Measurements from ENCODE around the gene CLEC7A.

GRCh38 chr12:10142976-10143589 lies 13.1 kb upstream of the CLEC7A start:
- TF ChIP-seq POLR2A (IDR thresholded peaks at IDR 0.05) (no peak), EP300 (IDR thresholded peaks at IDR 0.05; ENCODE audit: low read depth) (no peak), POLR2AphosphoS5 (IDR thresholded peaks at IDR 0.05) (no peak)
- TF ChIP-seq, protein P1, sequence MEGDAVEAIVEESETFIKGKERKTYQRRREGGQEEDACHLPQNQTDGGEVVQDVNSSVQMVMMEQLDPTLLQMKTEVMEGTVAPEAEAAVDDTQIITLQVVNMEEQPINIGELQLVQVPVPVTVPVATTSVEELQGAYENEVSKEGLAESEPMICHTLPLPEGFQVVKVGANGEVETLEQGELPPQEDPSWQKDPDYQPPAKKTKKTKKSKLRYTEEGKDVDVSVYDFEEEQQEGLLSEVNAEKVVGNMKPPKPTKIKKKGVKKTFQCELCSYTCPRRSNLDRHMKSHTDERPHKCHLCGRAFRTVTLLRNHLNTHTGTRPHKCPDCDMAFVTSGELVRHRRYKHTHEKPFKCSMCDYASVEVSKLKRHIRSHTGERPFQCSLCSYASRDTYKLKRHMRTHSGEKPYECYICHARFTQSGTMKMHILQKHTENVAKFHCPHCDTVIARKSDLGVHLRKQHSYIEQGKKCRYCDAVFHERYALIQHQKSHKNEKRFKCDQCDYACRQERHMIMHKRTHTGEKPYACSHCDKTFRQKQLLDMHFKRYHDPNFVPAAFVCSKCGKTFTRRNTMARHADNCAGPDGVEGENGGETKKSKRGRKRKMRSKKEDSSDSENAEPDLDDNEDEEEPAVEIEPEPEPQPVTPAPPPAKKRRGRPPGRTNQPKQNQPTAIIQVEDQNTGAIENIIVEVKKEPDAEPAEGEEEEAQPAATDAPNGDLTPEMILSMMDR (IDR thresholded peaks at IDR 0.05): no peak
